ENCODE measurements around the gene CRYBB2. TPM values are rescaled to one million over a fixed set of nuclear protein-coding genes. Genes with fewer than 3 reads are reported as not detected.

The CRYBB2 gene
- total and polyA plus RNA-seq, 12 donors: 0.24 to 1.9 (median 1.1) TPM; not detected in 8

GRCh38 chr22:25174888-25175411, 44.5 kb upstream of the CRYBB2 start:
- H3K4me3 ChIP-seq: no peak overlapping the region
- no peak for DNase-seq
- peaks cover 0 to 18% of the 10 kb centered on the region in 2 donors for H3K36me3 ChIP-seq (replicated peaks in 1 of 2)
- peaks cover 0 to 3% (median 0%) of the 10 kb centered on the region in 3 donors for H3K9me3 ChIP-seq (replicated peaks in 1 of 3)
- no peaks in the 10 kb centered on the region for H3K27me3 ChIP-seq
- no peak overlapping the region for H3K27ac ChIP-seq
- H3K4me1 ChIP-seq (replicated peaks in 1 of 2): peaks cover 0 to 7% of the 10 kb centered on the region in 2 donors
- WGBS, 4 donors: 78 to 81% (median 80%) methylated on average over 4 to 6 of the region's 6 CpGs
- intact Hi-C loops (cut with DNase I): no loop called here
- TF ChIP-seq CTCF (IDR thresholded peaks at IDR 0.05) (no peak), POLR2A (IDR thresholded peaks at IDR 0.05) (no peak)

- 63 to 66% (median 65%) methylated on average over 6 of the region's 6 CpGs for WGBS, 4 donors
- Histone ChIP-seq H3K27me3 (no peaks in the 10 kb centered on the region), H3K27ac (peak overlapping the region in 2 of 5 donors; percentile 62 to 72), H3K4me1 (replicated peaks in 1 of 2) (peaks cover 0 to 7% of the 10 kb centered on the region in 2 donors), H3K9me3 (replicated peaks in 1 of 3) (peaks cover 0 to 3% (median 0%) of the 10 kb centered on the region in 3 donors), H3K4me3 (no peak overlapping the region), H3K36me3 (replicated peaks in 1 of 2) (peaks cover 0 to 18% of the 10 kb centered on the region in 2 donors)
- no peak for TF ChIP-seq POLR2A (IDR thresholded peaks at IDR 0.05)
- no peak for TF ChIP-seq CTCF (IDR thresholded peaks at IDR 0.05)
- intact Hi-C loops (cut with DNase I): no loop called here
- peak in 5 of 7 donors; percentile 45 to 70 (median 55) for DNase-seq
Observed at GRCh38 chr22:25176175-25176574, 43.3 kb upstream of the CRYBB2 start.

GRCh38 chr22:25176799-25177198, 42.6 kb upstream of the CRYBB2 start:
- Histone ChIP-seq H3K36me3 (replicated peaks in 1 of 2) (peaks cover 0 to 18% of the 10 kb centered on the region in 2 donors), H3K9me3 (replicated peaks in 1 of 3) (peaks cover 0 to 3% (median 0%) of the 10 kb centered on the region in 3 donors), H3K27me3 (no peaks in the 10 kb centered on the region), H3K4me3 (no peak overlapping the region), H3K4me1 (replicated peaks in 1 of 2) (peaks cover 0 to 7% of the 10 kb centered on the region in 2 donors), H3K27ac (peak overlapping the region in 2 of 5 donors; percentile 62 to 72)
- intact Hi-C loops (cut with DNase I): no loop called here
- TF ChIP-seq CTCF (IDR thresholded peaks at IDR 0.05): no peak
- TF ChIP-seq POLR2A (IDR thresholded peaks at IDR 0.05): no peak
- DNase-seq: no peak
- 90 to 100% (median 92%) methylated on average over 3 of the region's 3 CpGs for WGBS, 4 donors

GRCh38 chr22:25177226-25177625, 42.2 kb upstream of the CRYBB2 start:
- WGBS, 4 donors: 92 to 96% (median 94%) methylated on average over 13 of the region's 13 CpGs
- intact Hi-C loops (cut with DNase I): no loop called here

More at GRCh38 chr22:25177226-25177625, 42.2 kb upstream of the CRYBB2 start:
- Histone ChIP-seq H3K36me3 (replicated peaks in 1 of 2) (peaks cover 0 to 18% of the 10 kb centered on the region in 2 donors), H3K27me3 (no peaks in the 10 kb centered on the region), H3K9me3 (replicated peaks in 1 of 3) (peaks cover 0 to 3% (median 0%) of the 10 kb centered on the region in 3 donors), H3K4me1 (replicated peaks in 1 of 2) (peaks cover 0 to 7% of the 10 kb centered on the region in 2 donors), H3K27ac (no peak overlapping the region), H3K4me3 (no peak overlapping the region)
- no peak for DNase-seq
- TF ChIP-seq POLR2A (IDR thresholded peaks at IDR 0.05) (no peak), CTCF (IDR thresholded peaks at IDR 0.05) (no peak)
